ENCODE measurements around the gene IRF5.
A peak's percentile ranks its signal among the peaks of the same experiment; 100 is the strongest.

Gene IRF5

GRCh38 chr7:128904381-128905197 lies 33.1 kb upstream of the IRF5 start:
- H3K4me2 ChIP-seq (ENCODE audit: low read length), result peak overlapping the region; percentile 44
- TF ChIP-seq EZH2phosphoT487 (IDR thresholded peaks at IDR 0.05; ENCODE audit: borderline replicate concordance, low read length) (no peak), CTCF (IDR thresholded peaks at IDR 0.05; ENCODE audit: low read depth, low read length, poor library complexity, severe bottlenecking) (peak; percentile 91)

DNA sequence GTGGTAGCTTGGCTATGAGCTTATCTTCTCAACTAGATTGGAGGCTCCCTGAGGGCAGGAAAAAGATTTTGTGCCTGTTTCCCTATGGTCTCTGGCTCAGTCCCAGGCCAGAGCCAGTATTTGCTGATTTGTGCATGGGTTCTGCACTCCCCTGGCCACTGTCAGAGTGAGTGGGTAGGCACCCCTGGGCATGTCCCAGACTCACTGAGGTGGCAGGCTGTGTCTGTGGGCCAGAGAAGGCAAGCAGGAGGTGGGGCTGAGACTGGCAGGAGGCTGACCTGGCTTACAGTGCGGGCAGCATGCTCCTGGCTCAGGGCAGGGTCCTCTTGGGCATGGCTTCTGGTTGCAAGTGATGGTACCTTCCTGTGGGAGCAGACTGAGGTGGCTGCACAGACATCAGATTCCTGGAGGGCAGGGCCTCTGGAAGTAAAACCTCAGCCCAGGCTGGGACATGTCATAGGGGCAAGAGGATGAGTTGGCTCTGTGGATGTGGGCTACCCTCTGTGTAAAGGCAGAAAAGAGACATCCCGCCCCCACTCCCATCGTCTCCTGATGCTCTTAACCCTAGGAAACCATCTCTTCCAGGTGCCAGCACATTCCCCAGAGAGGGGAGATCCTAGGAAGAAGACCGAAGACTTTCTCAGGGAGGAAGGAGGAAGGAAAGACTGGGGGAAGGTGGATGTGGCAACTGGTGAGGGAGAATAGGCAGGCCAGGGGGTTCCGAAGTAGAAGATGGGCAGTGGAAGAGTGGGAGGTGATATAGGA lies 31.5 kb upstream of the IRF5 start:
- Histone ChIP-seq H3K9me2 (replicated peaks; ENCODE audit: control insufficient read depth, low read length) (no peaks in the 10 kb centered on the region), H3K79me2 (ENCODE audit: control insufficient read depth, low read length) (no peaks in the 10 kb centered on the region)

More at GRCh38 chr7:128904381-128905197, 33.1 kb upstream of the IRF5 start:
- H3K9me2 ChIP-seq (replicated peaks; ENCODE audit: control insufficient read depth, low read length), result no peaks in the 10 kb centered on the region
- no peak overlapping the region for H3K27ac ChIP-seq (ENCODE audit: low read depth, low read length)
- H3K4me1 ChIP-seq (ENCODE audit: control insufficient read depth, low read length), result peaks cover 3% of the 10 kb centered on the region
- H4K20me1 ChIP-seq (ENCODE audit: control insufficient read depth, insufficient read depth, low read depth, low read length), result no peaks in the 10 kb centered on the region
- H3K27me3 ChIP-seq (ENCODE audit: control insufficient read depth, low read length), result peaks cover 15% of the 10 kb centered on the region; the same call in 1 of the 2 replicates
- no peaks in the 10 kb centered on the region for H3F3A ChIP-seq (ENCODE audit: control insufficient read depth, insufficient read depth)
- no peaks in the 10 kb centered on the region for H3K36me3 ChIP-seq (ENCODE audit: control insufficient read depth, low read length)
- no peaks in the 10 kb centered on the region for H3K79me2 ChIP-seq (ENCODE audit: control insufficient read depth, low read length)
- H3K9me3 ChIP-seq (ENCODE audit: control insufficient read depth, insufficient read depth, low read length), result 0 out of 2 replicates have a peak, but pooled peaks cover 1% of the 10 kb centered on the region
- peak overlapping the region; percentile 24; the same call in 1 of the 2 replicates for H3K4me3 ChIP-seq (ENCODE audit: low read length)

More for the DNA sequence above, 31.5 kb upstream of the IRF5 start:
- H3K27me3 ChIP-seq (ENCODE audit: control insufficient read depth, low read length), result peaks cover 17% of the 10 kb centered on the region; the same call in 1 of the 2 replicates
- TF ChIP-seq EZH2phosphoT487 (IDR thresholded peaks at IDR 0.05; ENCODE audit: borderline replicate concordance, low read length) (no peak), CTCF (IDR thresholded peaks at IDR 0.05; ENCODE audit: low read depth, low read length, poor library complexity, severe bottlenecking) (no peak)
- no peak overlapping the region for H3K4me3 ChIP-seq (ENCODE audit: low read length)
- H3K27ac ChIP-seq (ENCODE audit: low read depth, low read length), result no peak overlapping the region
- no peak overlapping the region for H3K4me2 ChIP-seq (ENCODE audit: low read length)
- no peaks in the 10 kb centered on the region for H3K36me3 ChIP-seq (ENCODE audit: control insufficient read depth, low read length)
- H3K9me3 ChIP-seq (ENCODE audit: control insufficient read depth, insufficient read depth, low read length), result no peaks in the 10 kb centered on the region
- no peaks in the 10 kb centered on the region for H3F3A ChIP-seq (ENCODE audit: control insufficient read depth, insufficient read depth)
- H4K20me1 ChIP-seq (ENCODE audit: control insufficient read depth, insufficient read depth, low read depth, low read length), result no peaks in the 10 kb centered on the region
- H3K4me1 ChIP-seq (ENCODE audit: control insufficient read depth, low read length), result peaks cover 3% of the 10 kb centered on the region
